Measurements from ENCODE around the gene PTPRN2.

The PTPRN2 gene

DNA sequence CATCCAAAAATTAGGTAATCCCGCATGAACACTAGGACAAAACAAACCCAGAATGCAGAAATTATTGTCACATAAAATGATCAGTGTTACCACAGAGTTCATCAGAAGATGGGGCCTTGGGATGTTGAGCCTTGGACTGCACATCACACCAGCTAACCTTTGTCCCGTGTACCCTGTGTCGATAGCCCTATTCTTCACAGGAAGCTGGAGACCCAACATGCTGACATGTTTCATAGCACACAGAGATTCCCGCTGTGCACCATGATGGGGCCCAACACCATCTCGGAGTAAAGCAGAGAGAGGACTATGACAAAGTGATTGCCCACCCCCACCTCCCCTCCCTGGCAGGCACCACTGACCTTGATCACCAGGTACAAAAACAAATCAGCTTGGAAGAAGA, 4.5 kb downstream of the PTPRN2 start:
- no peak for TF ChIP-seq ZFX (IDR thresholded peaks at IDR 0.05; ENCODE audit: borderline replicate concordance)
- no peak overlapping the region for H3K27ac ChIP-seq

DNA sequence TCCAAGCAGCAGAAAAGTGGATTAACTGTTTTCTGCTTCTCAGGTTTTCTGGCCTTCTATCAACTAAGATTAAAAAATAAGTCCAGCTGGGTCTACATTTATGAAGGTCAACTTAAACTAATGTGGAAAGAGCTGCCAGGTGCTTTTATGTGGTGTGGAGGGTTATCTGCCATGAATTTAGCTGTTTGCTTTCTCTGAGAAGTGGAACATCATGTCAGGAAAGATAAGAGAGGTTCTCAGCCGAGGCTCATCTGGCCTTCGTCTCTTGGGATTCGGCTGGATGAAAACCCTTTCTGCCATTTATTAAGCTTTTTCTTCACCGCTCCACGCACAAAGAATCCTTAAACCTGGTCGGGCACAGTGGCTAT, 5.5 kb downstream of the PTPRN2 start:
- no peak for TF ChIP-seq ZFX (IDR thresholded peaks at IDR 0.05; ENCODE audit: borderline replicate concordance)
- TF ChIP-seq, protein P1, sequence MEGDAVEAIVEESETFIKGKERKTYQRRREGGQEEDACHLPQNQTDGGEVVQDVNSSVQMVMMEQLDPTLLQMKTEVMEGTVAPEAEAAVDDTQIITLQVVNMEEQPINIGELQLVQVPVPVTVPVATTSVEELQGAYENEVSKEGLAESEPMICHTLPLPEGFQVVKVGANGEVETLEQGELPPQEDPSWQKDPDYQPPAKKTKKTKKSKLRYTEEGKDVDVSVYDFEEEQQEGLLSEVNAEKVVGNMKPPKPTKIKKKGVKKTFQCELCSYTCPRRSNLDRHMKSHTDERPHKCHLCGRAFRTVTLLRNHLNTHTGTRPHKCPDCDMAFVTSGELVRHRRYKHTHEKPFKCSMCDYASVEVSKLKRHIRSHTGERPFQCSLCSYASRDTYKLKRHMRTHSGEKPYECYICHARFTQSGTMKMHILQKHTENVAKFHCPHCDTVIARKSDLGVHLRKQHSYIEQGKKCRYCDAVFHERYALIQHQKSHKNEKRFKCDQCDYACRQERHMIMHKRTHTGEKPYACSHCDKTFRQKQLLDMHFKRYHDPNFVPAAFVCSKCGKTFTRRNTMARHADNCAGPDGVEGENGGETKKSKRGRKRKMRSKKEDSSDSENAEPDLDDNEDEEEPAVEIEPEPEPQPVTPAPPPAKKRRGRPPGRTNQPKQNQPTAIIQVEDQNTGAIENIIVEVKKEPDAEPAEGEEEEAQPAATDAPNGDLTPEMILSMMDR (IDR thresholded peaks at IDR 0.05): no peak
- H3K27ac ChIP-seq: no peak overlapping the region

DNA sequence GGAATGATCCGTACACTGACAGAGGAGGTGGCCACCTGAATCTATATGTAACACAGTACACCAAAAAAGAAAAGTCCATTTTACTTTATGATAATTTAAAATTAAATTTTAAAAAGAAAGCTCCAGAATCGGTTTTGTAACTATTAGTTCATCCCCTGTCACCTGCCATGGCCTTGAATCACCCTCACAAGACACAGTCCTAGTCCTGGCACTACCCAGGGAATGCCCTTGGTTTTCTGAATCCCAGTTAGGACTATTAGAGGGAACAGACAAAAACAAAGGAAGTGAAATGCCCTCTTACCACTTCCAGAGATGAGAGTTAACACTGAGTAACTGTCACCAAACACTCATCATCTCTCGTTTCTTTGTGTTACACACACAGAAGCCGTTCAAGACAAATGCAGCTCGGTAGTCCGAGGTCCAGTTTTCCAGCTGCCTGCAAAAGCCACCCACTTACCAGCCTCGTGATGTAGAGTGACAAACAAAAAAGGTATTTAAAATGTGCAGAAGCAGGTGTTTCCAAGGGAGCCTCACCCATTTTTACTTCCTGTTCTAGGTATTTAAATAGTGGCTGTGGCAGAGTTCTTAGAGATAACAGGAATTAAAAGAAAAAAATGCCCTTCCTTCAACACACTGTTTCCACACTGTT, 6.1 kb downstream of the PTPRN2 start:
- no peak overlapping the region for H3K27ac ChIP-seq
- TF ChIP-seq, protein P1 (IDR thresholded peaks at IDR 0.05): no peak
- TF ChIP-seq ZFX (IDR thresholded peaks at IDR 0.05; ENCODE audit: borderline replicate concordance): no peak

DNA sequence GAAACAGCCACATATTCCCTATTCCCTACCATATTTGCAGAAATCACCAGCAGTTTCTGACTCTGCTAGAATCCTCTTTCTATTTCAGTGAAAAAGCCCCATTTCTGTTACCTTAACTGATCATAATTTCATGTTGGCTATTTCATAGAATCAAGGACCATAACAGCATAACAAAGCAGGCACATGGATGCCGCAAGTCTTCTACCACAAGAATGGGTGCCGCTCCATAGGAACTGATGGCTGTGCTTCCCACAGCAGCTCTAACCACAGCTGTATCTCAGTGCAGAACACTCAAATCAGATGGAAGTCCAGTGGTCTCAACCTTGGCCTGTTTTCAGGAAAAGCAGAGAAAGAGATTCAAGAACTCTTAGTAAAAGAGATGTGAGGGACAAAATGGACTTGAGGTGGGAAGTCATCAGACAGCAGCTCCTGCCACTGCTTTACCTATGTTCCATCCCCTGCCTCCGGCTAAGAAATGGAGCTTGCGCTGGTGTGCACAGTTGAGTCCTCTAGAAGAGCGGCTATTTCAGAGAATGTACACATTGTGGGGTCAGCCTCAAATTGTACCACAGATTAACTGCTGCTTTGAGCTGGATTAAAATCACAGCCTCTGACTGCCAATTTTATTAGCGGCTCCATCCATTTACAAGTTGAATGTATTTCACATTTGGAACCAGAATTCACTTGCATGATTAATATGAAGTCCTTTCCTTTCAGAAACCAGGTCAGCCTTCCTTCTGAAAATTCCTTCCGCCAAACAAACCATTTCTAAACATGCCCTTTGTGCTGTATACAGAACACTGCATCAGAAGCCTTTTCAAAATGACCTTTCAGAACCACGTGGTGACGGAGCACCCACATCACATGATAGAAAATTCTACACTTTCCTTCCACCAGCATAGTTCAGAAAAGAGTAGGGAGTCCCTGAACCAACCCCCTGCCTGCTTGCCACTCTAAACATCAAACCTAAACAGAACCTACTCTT, 7.7 kb downstream of the PTPRN2 start:
- H3K27ac ChIP-seq: no peak overlapping the region
- TF ChIP-seq, protein P1 (IDR thresholded peaks at IDR 0.05): no peak
- no peak for TF ChIP-seq ZFX (IDR thresholded peaks at IDR 0.05; ENCODE audit: borderline replicate concordance)

DNA sequence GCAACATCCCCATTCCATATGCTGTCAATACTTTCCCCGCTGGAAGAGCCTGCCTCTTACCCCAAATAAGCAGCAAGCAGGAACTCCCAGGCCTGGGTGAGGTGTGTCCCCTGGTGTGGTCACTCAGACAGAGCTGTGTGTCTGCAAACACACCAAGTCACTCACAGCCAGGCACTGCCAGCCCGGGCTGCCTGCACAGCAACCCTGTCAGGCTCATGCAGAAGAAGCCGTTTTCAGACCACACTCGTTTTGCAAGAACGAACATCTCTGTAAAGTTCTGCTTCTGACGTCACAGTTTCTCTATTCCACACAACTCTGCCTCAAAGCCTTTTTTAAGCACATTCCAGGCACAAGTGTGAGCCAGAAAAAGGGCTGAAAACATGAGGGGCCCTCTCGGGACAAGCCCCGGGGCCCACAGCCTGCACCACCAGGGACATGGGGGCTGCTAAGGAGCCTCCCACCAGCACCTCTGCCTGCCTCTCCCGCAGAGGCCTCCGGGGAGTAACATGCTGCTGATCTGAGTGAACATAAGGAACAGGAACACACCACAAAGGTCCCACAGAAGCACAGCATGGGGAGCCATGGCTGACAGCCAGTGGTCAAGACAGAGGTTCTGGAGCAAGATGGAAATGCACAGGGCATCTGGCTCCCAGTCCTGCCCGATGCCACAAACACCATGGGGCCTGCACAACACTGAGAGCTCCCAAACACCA, 11.4 kb downstream of the PTPRN2 start:
- no peak overlapping the region for H3K27ac ChIP-seq
- TF ChIP-seq, protein P1 (IDR thresholded peaks at IDR 0.05): no peak
- no peak for TF ChIP-seq ZFX (IDR thresholded peaks at IDR 0.05; ENCODE audit: borderline replicate concordance)

DNA sequence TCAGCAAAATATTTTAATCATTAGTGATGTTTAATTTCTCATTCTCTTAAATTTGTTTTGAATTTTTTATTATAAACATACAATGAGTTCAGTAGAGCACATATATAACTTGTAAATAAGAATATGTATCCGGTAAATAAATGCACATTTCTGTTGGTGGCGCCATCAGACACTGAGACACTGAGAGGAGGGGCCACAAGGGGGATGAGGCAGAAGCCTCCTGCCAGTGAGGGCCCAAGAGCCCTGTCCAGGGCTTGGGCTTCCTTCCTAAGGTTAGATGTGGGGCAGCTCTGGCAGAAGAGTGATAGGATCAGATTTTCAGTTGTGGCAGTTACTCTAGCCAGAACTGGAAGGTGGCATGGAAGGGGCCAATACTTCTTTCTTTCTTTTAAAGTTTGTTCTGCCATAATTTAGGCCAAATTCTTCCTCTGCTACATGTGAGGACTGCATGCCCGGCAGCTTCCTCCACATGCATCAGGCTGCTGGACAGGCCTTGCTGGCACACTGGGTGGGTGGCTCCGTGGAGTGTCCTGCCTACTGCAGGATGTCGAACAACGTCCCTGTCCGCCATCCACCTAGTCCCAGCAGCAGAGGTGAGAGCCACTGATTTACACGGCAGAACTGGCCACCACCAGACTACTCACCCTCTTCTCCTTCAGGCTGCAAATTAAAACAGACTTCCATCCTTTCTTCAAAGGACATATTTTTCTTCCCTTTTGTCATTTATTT, 13.2 kb downstream of the PTPRN2 start:
- TF ChIP-seq ZFX (IDR thresholded peaks at IDR 0.05; ENCODE audit: borderline replicate concordance): no peak
- TF ChIP-seq, protein P1 (IDR thresholded peaks at IDR 0.05): peak; percentile 7; the same call in 1 of the 2 replicates
- no peak overlapping the region for H3K27ac ChIP-seq

DNA sequence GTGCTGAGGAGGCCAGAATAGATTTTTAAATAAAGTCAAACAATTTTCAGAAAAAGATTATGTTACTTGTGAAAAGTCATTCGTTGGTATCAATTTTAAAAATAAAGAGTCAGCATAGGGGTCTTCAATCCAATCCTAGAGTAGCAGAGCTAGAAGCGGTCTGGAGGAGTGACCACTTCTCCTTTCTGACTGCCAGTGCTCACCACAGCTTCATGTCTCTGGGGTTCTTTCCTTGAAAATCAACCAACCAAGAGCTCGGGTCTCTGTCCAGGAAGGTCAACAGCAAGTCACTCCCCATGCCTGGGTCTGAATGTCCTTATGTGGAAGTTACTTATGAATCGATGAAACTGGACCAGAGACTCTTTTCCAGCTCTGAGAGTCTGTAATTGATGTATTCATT, 14.3 kb downstream of the PTPRN2 start:
- TF ChIP-seq ZFX (IDR thresholded peaks at IDR 0.05; ENCODE audit: borderline replicate concordance): no peak
- TF ChIP-seq, protein P1 (IDR thresholded peaks at IDR 0.05): no peak
- H3K27ac ChIP-seq: no peak overlapping the region
